HEK293T (cell line): ENCODE measurements around the gene DNASE2B.

ENCODE experiments used
- BHLHE40 ChIP-seq: fragments of 450-650 bp; IDR thresholded peaks from 2 replicates; pipeline ENCODE4 v1.6.1; 2016; ENCODE audit warnings: mild to moderate bottlenecking, moderate library complexity, borderline replicate concordance
- NFRKB ChIP-seq: fragments of 450-650 bp; IDR thresholded peaks from 2 replicates; pipeline ENCODE4 v1.6.1; 2016; ENCODE audit warnings: mild to moderate bottlenecking, moderate library complexity
- SP1 ChIP-seq: fragments of 450-650 bp; IDR thresholded peaks from 2 replicates; pipeline ENCODE4 v1.6.1; 2017
- TARDBP ChIP-seq: fragments of 450-650 bp; IDR thresholded peaks from 2 replicates; pipeline ENCODE4 v1.6.1; 2016

GRCh38 chr1:84409888-84410287 is 11.6 kb downstream of the DNASE2B start:
- TF ChIP-seq BHLHE40: no peak
- TF ChIP-seq TARDBP: no peak
- no peak for TF ChIP-seq NFRKB
- no peak for TF ChIP-seq SP1
